ENCODE data around the gene ALOX15.
"Not testable (repeated sequence)": the region's sequence is repeated elsewhere in the genome, so short reads cannot be mapped to it uniquely, and the experiment has no call there.

The ALOX15 gene

DNA sequence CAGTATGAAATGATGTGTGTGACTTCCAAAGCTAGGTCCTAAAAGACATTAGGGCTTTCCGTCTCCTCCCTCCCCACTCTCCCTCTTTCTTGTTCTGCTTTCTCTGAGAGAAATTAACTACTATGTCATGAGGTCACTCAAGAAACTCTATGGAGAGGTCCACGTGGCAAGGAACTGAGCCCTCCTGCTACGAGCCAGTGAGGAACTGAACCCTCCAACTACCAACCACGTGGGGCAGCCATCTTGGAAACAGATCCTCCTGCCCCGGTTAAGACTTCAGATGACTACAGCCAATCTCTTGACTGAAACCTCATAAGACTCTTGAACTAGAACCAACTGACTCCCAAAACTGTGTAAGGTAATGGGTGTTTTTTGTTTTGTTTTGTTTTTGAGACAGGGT, 4.2 kb upstream of the ALOX15 start:
- DNase-seq = no peak

DNA sequence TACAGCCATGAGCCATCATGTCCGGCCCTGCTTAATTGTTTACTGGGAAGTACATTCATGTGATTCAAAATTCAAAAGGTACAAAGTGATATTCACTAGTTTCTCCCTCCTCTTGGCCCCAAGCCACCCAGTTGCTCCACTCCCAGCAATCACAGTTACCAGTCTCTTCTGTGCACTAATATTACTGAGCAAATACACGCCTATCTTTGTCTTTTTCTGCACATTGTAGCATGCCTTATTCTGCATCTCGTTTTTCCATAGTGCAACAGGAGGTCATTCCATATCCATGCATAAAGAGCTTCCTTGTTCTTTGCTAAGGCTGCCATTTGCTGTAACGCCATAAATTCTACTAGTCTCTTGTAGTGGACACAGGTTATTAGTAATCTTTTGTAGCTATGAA, 2.2 kb upstream of the ALOX15 start:
- DNase-seq = no peak

DNA sequence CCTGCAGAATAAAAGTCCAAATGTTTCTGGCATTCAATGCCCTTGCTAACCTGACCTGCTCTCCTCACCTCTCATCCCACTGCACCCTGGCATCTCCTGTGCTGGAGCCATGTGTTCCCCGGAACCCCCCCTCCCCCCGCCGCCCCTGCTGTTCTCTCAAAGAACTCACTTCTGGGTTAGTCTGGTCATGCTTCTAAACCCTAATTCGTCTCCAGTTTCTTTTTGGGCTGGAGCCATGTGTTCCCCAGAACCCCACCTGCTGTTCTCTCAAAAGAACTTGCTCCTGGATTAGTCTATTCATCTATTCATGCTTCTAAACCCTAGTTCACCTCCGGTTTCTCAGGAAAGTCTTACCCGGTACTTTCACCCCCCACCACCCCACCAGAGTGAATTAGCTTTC, 808 bp upstream of the ALOX15 start:
- no peak for DNase-seq

DNA sequence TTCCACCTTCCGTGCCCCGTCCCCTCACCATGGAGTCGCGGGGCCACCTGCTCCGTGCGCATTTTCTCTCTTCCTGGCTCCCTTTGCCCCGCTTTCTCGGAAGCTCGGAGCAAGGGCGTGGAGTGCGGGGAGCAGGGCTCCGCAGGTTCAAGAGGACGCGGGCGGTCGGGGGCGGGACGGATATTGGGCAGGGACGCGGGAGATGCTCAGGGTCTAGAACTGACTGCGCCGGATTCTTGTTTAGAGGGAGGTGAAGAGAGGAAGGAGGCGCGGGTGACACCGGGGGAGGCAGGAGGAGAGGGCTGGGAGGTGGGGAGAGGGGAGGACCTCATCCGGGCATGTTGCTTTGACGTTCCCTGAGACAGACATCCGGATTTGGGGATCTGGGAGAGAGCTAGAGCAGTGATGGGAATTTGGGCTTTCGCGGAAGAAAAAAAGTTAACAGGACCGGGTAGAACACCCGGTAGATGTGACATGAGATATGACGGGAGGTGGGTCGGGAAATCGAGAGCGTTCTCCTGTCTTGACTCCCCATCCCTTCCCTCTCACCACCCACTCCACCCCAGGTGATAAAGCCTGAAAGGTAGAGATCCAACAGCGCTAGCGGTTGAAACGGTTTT, 799 bp downstream of the ALOX15 start:
- not testable (repeated sequence) for DNase-seq

DNA sequence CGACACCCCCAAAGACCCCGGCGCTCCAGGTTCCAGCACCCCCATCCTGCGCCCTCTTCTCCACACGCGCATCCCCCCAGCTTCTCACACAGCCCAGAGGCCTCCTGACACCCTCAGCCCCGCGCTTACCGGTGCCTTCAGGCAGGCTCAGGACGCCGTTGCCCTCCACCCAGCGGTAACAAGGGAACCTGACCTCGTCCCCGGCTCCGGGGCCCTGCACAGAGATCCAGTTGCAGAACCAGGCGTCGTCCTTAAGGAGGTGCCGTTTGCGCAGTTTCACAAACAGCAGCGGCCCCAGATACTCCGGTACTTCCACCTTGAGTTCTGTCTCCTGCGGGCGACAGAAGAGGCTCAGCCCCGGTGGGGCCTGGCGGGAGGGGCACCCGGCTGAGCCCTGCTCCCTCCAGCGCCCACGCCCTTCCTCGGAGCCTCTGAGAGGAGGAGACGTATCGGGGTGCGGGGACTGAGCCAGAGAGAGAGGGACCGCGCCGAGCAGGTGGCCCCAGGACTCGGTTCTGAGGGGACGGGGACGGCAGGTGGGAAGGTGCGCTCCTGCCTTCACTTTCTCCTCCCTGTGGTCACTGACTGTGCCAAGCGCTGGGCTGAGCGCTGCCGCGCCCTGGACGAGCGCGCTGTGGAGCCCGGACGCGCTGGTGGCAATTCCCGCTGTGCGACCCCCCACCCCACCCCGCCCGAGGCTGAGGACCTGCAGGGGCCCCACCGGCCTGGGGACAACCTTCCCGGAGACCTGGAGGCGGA, 2.0 kb downstream of the ALOX15 start:
- peak; percentile 68 for DNase-seq

DNA sequence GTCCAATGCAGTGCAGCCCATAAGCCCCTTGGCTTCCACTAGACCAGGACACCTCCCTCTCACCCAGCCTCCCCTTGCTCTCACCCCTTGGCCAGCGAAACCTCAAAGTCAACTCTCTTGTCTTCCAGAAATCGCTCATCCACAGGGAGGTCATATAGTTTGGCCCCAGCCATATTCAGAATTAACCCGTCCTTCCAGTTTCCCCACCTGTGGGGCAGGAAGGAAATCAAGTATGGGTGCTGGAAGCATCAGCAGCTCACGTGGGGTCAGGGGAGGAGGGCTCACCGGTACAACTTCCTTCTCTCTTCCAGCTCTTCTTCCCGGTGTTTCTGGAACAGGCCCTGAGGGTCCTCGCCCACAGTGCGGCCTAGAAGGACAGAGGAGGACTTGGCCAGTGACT, 2.7 kb downstream of the ALOX15 start:
- DNase-seq = not testable (repeated sequence)

DNA sequence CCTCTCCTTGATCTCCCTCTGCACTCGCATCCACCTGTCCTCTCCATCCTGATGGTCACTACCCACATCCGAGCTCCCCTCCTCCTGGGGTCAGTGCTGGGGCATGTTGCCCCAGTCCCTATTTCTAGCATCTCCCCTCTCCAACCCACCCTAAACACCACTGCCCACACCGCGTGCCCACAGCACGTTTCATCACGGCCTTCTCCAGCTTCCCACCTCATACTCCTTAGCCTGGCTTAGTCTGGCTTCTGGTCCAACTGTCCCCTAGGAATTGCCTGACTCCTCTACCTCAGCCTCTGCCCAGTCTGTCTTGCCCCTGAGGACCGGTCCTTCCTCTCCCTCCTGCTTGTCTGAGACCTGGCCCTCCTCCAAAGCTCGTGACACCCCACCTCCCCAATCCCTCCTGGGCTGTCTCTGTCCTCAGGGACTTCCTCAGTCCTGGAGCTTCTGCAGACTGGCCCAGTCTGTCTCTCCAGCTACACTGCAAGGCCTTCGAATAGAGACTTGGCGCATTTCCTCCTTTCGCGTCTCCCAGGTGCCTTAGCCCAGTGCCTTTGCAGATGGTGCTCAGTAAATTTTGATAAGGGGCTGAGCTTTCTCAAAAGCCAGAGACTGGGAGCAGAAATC, 4.9 kb downstream of the ALOX15 start:
- DNase-seq = no peak

DNA sequence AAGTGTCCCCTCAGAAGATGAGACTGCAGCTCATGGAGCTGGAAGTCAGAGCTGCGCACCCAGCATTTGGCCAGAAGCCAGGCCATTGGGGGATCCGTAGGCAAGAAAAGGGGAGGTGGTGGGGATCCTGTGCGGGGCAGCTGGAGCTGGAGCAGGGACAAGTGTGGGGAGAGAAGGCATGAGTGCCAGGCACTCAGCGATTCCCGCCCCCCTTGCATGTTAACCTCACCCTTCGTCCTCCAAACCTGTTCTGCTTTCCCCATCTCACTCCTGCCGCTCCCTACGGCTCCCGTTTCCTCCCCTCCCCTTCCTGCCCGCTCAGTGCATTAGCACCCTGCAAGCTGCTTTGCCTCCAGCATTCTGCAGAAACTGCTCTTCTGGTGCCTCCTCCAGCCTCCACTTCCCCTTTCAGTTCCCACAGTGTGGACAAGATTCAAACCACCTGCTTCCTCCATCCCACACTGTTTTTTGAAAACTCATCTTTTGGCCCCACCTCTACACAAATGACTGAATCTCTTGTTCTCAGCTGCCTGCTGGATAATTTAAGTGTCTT, 5.6 kb downstream of the ALOX15 start:
- DNase-seq = no peak

DNA sequence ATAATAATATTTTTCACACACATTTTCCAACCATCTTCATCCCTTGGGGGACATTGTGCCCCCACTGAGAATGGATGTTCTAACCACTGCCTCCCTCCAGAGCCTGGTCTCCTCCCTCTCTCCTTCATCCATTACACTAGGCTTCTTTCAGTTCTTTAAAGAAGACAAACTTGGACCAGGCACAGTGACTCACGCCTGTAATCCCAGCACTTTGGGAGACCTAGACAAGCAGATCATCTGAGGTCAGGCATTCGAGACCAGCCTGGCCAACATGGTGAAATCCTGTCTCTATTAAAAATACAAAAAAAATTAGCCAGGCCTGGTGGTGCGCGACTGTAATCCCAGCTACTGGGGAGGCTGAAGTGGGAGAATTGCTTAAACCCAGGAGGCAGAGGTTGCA, 6.5 kb downstream of the ALOX15 start:
- DNase-seq = no peak

DNA sequence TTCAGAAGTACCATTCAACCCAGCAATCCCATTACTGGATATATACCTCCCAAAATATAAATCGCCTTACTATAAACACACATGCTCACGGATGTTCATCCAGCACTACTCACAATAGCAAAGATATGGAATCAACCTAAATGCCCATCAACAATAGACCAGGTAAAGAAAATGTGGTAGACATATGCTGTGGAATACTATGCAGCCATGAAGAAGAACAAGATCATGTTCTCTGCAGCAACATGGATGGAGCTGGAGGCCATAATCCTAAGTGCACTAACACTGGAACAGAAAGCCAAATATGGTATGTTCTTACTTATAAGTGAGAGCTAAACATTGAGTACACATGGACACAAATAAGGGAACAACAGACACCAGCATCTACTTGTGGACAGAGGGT, 7.8 kb downstream of the ALOX15 start:
- DNase-seq = no peak

DNA sequence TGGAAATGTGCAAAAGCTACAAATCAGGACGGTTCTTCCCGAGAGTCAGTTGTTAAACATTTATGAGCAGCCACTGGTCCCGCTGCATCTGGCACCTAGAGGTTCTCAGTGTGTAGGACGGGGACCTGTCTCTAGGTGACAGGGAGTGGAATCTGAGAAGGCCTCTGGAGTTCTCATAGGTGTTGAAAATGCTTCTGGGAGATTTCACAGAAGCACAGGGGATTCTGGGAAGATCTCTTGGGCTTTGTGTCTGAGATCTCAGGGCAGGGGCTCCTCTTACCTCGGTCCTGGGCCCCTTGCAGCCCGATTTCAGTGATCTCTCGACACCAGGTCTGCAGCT, 8.9 kb downstream of the ALOX15 start:
- no peak for DNase-seq

DNA sequence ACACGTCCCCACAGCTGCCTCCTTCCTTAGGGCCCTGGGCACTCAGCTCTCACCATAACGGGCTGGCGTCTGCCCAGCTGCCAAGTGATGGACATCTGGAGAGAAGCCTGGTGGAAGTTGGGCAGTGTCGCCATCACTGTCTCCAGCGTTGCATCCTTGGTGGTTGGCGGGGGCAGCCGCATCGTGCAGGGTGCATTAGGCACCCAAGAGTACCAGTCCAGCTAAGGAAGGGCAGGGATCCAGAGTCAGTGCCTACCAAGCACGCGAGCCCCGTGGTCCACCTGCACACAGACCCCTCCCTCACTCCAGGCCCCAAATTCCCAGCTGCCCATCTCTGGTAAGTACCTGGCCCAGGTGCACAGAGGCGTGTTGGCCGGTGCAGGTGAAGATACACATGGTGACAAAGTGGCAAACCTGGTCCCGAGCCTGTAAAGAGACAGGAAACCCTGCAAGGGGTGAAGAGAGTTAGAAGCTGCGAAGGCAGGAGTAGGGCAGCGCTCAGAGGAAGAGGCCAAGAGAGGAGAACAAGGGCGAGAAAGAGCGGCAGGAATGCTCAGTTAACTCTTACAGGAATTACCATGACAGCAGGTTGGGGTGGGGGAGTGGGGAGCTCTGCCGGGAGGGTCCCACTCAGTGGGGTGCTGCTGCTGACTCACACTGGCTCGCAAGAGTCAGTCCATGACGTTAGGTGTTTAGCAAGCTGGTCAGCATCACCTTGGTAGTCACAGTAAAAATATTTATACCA, 9.5 kb downstream of the ALOX15 start:
- DNase-seq = no peak

DNA sequence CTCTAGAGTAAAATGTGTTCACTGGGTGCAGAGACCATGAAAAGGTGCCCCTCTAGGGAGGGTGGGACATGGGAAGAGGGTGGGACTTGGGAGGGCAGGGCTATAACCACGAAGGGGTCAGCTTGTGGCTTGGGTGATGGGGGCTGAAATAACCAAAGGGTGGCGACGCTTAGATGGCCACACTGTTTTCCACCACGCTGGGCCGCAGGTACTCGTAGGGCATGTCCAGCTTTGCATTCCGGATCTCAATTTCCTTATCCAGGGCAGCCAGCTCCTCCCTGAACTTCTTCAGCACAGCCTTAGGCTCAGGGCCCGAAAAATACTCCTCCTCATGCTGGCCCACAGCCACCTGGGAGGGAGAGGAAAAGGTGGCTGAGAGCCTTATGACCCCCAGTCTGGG, 10.0 kb downstream of the ALOX15 start:
- DNase-seq = no peak

DNA sequence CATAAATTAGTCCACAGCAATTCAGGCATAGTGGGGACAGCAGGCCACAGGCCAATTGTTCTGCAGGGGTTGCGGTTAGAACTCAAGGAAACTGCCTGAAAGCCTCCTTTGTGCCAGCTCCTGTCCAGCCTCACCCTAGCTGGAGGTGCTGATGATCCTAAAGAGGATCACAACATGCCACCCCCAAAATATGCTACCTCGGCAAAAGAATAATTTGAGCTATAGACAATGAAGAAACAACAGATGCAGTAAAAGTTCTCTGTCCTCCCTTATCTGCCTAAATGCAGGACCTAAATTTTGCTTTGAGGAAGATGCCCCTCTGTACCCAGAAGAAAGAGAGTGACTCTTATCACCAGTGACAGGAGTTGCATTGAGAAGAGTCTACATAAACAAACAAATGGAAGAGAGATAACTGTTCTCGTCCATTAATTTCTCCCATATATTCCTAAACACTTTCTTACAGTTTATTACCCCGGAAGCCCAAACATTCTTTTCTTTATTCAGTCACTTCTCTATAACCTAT, 14.7 kb downstream of the ALOX15 start:
- DNase-seq = no peak

DNA sequence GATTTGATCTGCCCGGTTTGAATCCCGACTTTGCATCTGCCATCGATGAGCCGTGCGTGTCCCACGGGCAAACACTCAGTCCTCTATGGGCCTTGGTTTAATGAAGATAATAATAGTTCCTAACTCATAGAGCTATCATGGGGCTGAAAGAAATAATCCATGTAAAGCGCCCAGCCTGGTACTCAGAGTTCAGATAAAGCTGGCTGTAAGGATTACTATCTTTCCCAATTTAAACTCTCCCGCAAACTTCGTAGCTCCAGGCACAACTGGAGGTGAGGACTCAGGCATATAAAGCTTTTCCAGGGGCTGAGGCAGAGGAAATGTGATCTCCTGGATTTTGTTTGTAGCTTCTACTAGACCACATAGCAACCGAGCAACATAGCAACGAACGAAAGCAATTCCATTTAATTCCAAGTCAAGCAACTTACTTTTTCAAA, 16.3 kb downstream of the ALOX15 start:
- DNase-seq = no peak

DNA sequence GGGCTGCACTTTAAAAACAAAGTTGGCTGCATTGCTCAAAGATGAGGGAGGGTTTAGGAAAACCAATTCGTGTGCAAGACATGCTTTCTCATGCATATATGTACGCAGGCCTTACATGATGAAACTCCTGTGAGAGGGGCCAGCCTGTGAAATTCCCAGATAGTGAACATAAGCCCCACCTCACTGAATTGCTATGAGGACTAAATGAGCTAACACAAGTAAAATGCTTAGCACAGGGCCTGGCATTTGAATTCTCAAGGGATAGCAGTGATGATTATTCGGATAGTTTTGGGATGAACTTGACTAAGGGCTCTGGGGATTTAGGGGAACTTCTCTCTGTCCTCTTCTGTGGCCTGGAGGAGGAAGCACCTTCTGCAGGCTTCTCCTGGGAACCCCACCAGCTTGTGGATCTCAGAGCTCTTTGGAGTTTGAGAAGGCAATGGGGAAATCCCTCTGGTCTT, 17.0 kb downstream of the ALOX15 start:
- DNase-seq = not testable (repeated sequence)

DNA sequence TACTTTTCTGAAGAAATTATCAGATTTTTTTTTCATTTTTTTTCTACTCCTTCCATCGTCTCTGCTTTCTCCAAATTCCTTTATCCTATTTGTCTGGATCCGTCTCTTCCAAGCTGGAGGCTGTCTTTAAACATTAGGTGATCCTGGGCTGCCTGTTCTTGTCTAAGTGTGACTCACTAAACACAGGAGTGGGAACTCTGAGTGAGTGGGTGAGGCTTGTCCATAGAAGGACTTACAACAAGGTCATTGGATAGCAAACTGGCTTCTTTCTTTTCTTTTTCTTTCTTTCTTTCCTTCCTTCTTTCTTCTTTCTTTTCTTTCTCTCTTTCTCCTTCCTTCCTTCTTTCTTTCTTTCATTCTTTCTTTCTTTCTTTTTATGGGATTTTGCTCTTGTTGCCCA, 18.2 kb downstream of the ALOX15 start:
- DNase-seq = no peak

DNA sequence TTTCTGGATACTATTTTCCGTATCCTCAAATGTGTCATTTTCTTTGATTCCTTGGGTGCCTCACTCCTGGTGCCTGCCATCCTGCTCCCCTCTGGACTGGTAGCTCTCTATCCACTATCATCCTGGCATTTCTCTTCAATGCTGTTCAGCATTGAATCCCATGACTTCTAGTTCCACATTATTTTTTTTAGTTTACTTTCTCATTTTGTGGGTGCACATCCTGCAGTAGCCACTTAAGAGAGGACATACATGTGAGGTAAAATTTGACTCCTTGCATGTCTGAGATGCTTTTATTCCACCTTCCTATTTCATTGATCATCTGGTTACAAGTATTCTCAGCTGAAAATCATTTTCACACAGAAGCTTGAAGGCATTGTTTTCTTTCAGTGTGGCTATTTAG, 19.1 kb downstream of the ALOX15 start:
- DNase-seq = no peak

DNA sequence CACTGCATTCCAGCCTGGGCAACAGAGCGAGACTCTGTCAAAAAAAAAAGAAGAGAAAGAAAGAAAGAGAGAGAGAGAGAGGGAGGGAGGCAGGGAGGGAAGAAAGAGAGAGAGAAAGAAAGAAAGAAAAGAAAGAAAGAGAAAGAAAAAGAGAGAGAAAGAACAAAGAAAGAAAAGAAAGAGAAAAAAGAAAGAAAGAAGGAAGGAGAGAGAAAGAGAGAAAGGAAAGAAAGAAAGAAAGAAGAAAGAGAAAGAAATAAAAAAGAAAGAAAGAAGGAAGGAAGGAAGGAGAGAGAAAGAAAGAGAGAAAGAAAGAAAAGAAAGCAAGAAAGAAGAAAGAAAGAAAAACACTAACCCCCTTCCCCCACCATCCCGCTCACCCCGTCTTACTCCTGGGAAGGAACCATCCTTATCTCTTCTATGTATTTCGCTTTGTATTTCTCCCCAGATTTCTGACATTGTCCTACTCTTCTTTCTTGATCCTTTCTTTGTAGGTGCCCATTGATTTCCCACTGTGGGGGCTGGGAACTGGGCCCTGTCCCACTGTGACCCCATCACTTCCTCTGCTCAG, 20.9 kb downstream of the ALOX15 start:
- DNase-seq = no peak

DNA sequence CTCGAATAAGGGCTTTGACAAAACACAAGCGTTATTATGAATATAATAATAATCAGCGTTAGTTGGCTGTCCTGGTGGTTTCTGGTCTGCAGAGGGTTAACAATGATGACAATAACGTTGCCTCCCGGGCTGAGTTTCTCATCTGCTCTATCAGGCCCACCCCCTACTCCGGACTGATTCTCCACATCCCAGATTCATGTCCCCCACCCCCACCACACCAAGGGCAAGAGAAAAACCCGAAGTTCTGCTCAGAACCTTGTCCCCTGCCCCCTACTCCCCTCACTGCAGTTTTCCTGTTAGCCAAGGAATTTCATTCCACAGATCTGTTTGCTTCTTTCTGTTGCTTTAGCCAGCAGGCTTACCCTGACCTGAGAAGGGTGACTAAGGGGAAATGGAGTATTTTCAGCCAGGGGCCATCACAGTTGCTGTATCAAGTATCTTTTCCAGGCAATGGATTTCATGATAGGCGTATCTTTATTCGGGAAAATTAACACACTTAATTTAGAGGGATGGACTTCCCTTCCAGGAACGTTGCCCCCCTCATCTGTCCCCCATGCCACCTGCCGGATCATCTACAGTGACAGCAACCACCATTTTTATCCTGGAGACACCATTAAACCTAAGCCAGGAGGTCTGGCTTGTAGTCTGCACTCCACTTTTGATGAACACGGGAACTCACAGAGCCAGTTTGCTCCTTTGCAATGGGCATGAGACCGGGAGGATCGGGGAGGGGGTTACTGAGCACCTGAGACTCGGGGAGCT, 23.7 kb downstream of the ALOX15 start:
- no peak for DNase-seq

DNA sequence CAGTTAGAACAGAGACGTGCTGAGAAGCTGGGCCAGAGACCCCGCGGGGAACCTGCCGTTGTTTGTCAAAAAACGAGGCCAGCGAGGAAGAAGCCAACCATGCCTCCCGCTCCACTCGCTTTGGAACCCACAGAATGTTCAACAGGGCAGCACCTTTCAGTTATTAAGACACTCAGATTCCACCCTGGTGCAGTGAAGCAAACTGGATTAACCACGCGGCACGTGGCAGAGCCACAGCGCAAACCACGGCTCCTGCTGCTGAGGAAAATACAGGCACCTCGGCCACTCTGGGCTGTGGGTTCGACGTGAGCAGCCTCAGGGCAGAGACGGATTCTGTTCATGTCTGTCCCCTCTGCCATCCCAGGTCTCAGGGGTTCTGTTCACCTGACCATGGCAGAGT, 24.4 kb downstream of the ALOX15 start:
- DNase-seq = no peak

DNA sequence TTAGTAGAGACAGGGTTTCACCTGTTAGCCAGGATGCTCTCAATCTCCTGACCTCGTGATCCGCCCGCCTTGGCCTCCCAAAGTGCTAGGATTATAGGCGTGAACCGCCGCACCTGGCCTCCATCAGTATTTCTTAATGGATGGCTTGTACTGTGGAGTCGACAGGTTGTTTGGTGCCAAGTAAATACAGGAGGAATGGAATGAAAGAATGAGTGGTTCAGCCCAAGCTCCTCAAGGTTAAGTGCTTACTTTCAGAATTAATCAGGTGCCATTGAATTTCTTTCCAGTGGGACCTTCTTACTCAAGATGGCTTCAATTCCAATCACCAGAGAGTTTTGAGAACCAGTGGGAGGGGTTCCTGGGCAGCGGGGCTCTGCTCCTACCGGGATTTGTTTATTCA, 25.0 kb downstream of the ALOX15 start:
- DNase-seq = no peak

Measured in activated CD8-positive, alpha-beta memory T cell treated with anti-CD3 and anti-CD28 coated beads, Interleukin-2, amount 50 U/mL, for 48 hours (primary cell).